Chondrocyte (in vitro differentiated cells): ENCODE measurements around the gene NRDE2. TPM values are rescaled to one million over a fixed set of nuclear protein-coding genes. Genes with fewer than 3 reads are reported as not detected.

Experiments
- DNase-seq: peaks from one replicate; pipeline ENCODE4 v3.0.0; 2021; ENCODE audit warnings: mixed read lengths, low spot score
- H3K27ac Mint-ChIP-seq: one replicate; pipeline ENCODE4 v1.8.0; 2021; ENCODE audit warnings: mild to moderate bottlenecking, moderate library complexity, mixed read lengths; ENCODE audit not compliant: unreplicated experiment
- H3K27me3 Mint-ChIP-seq: 2 replicates; pipeline ENCODE4 v1.8.0; 2021; ENCODE audit warnings: low read depth, mixed read lengths
- H3K36me3 Mint-ChIP-seq: 2 replicates; pipeline ENCODE4 v1.8.0; 2021; ENCODE audit warnings: low read depth, mixed read lengths
- H3K4me1 Mint-ChIP-seq: 2 replicates; pipeline ENCODE4 v1.8.0; 2021; ENCODE audit warnings: low read depth, mild to moderate bottlenecking, mixed read lengths
- H3K4me3 Mint-ChIP-seq: one replicate; pipeline ENCODE4 v1.8.0; 2021; ENCODE audit warnings: mild to moderate bottlenecking, moderate library complexity, mixed read lengths; ENCODE audit not compliant: unreplicated experiment
- H3K9me3 Mint-ChIP-seq: 2 replicates; pipeline ENCODE4 v1.8.0; 2021; ENCODE audit warnings: low read depth, mixed read lengths
- CTCF ChIP-seq: fragments of 200-600 bp; sonication (generic); IDR thresholded peaks from 2 replicates; pipeline ENCODE4 v1.5.0; 2021; ENCODE audit warnings: antibody characterized with exemption, mild to moderate bottlenecking, moderate library complexity
- total RNA-seq: library from RNA; stranded (reverse); gene quantifications from 3 replicates; pipeline ENCODE4 v1.2.1, GENCODE V29; 2021

The NRDE2 gene
- total RNA-seq, 1 donor from 2014 or later: 16.1 TPM

- no peak for TF ChIP-seq CTCF
- DNase-seq: no peak
These were observed 30.3 kb upstream of the NRDE2 start for GRCh38 chr14:90361865-90362557.

GRCh38 chr14:90358359-90358758, 26.6 kb upstream of the NRDE2 start:
- TF ChIP-seq CTCF: no peak
- no peak for DNase-seq

More at GRCh38 chr14:90361865-90362557, 30.3 kb upstream of the NRDE2 start:
- no peak overlapping the region for H3K4me3 Mint-ChIP-seq
- H3K27ac Mint-ChIP-seq: no peak overlapping the region
- H3K4me1 Mint-ChIP-seq: no peaks in the 10 kb centered on the region
- H3K27me3 Mint-ChIP-seq: peaks cover 17% of the 10 kb centered on the region
- H3K9me3 Mint-ChIP-seq: no peaks in the 10 kb centered on the region
- H3K36me3 Mint-ChIP-seq: no peaks in the 10 kb centered on the region

GRCh38 chr14:90356925-90357324, 25.2 kb upstream of the NRDE2 start:
- no peak for TF ChIP-seq CTCF
- Mint-ChIP-seq H3K27me3 (peaks cover 9% of the 10 kb centered on the region), H3K4me3 (no peak overlapping the region), H3K4me1 (no peaks in the 10 kb centered on the region), H3K36me3 (no peaks in the 10 kb centered on the region), H3K27ac (no peak overlapping the region), H3K9me3 (no peaks in the 10 kb centered on the region)
- DNase-seq: no peak

More at GRCh38 chr14:90358359-90358758, 26.6 kb upstream of the NRDE2 start:
- Mint-ChIP-seq H3K27me3 (peaks cover 14% of the 10 kb centered on the region), H3K4me3 (no peak overlapping the region), H3K9me3 (no peaks in the 10 kb centered on the region), H3K36me3 (no peaks in the 10 kb centered on the region), H3K27ac (no peak overlapping the region), H3K4me1 (no peaks in the 10 kb centered on the region)

GRCh38 chr14:90355540-90356518, 24.1 kb upstream of the NRDE2 start:
- Mint-ChIP-seq H3K36me3 (no peaks in the 10 kb centered on the region), H3K27me3 (peaks cover 9% of the 10 kb centered on the region), H3K27ac (no peak overlapping the region), H3K9me3 (no peaks in the 10 kb centered on the region), H3K4me1 (no peaks in the 10 kb centered on the region), H3K4me3 (no peak overlapping the region)
- no peak for DNase-seq
- no peak for TF ChIP-seq CTCF

- H3K4me1 Mint-ChIP-seq: no peaks in the 10 kb centered on the region
- H3K27ac Mint-ChIP-seq: no peak overlapping the region
- DNase-seq: no peak
- no peak for TF ChIP-seq CTCF
- peaks cover 9% of the 10 kb centered on the region for H3K27me3 Mint-ChIP-seq
- H3K4me3 Mint-ChIP-seq: no peak overlapping the region
- H3K9me3 Mint-ChIP-seq: no peaks in the 10 kb centered on the region
- H3K36me3 Mint-ChIP-seq: no peaks in the 10 kb centered on the region
These were observed 23.0 kb upstream of the NRDE2 start for GRCh38 chr14:90354551-90355298.
